Caco-2 (cell line): Measurements from ENCODE around the gene CRADD. TPM values are rescaled to one million over a fixed set of nuclear protein-coding genes. Genes with fewer than 3 reads are reported as not detected.

Experiments
- BruUV-seq: library from RNA; stranded (reverse); fragments of 400-500 nt; replicated peaks from 2 replicates; lab custom pipeline; 2021; lab: Mats Ljungman, UMichigan
- CTCF ChIA-PET: fragments of 300-600 bp; sonication (Branson Sonifier 250); formaldehyde crosslinking; loops from one replicate; lab custom pipeline; 2022; ENCODE audit warnings: antibody characterized with exemption; lab: Charles Lee
- POLR2A ChIA-PET: fragments of 300-600 bp; sonication (Branson Sonifier 250); formaldehyde crosslinking; loops from one replicate; lab custom pipeline; 2022; ENCODE audit warnings: antibody characterized with exemption; lab: Charles Lee
- DNase-seq, 2 experiments: peaks; one replicate each; pipeline versions ENCODE4 v3.0.0 to v3.0.0-alpha.2; 2020 to 2022
- H3K27me3 ChIP-seq: replicated peaks from 2 replicates; pipeline ENCODE4 v1.6.0; 2011; ENCODE audit warnings: low read length; ENCODE audit not compliant: control insufficient read depth, insufficient read depth
- H3K36me3 ChIP-seq: 2 replicates; pipeline ENCODE4 v1.5.1; 2011; ENCODE audit warnings: low read length; ENCODE audit not compliant: control insufficient read depth, insufficient read depth
- H3K4me1 ChIP-seq: fragments of 250-450 bp; sonication (Bioruptor Pico); 2 replicates; pipeline ENCODE4 v1.5.1; 2020; ENCODE audit warnings: mild to moderate bottlenecking
- H3K4me3 ChIP-seq: 2 replicates; pipeline ENCODE4 v1.5.1; 2011; ENCODE audit warnings: low read depth, mild to moderate bottlenecking, control low read depth, low read length
- H3K9me3 ChIP-seq: fragments of 250-450 bp; sonication (Bioruptor Pico); 2 replicates; pipeline ENCODE4 v1.5.1; 2020; ENCODE audit warnings: mild to moderate bottlenecking, moderate library complexity
- H3K27ac Mint-ChIP-seq: one replicate; pipeline ENCODE4 v1.8.0; 2022; ENCODE audit warnings: mixed read lengths; ENCODE audit not compliant: unreplicated experiment
- H3K27me3 Mint-ChIP-seq: one replicate; pipeline ENCODE4 v1.8.0; 2022; ENCODE audit warnings: mixed read lengths; ENCODE audit not compliant: insufficient read depth, unreplicated experiment
- H3K36me3 Mint-ChIP-seq: one replicate; pipeline ENCODE4 v1.8.0; 2022; ENCODE audit warnings: mild to moderate bottlenecking, mixed read lengths; ENCODE audit not compliant: insufficient read depth, unreplicated experiment
- H3K4me1 Mint-ChIP-seq: one replicate; pipeline ENCODE4 v1.8.0; 2022; ENCODE audit warnings: low read depth, mixed read lengths; ENCODE audit not compliant: unreplicated experiment
- H3K4me3 Mint-ChIP-seq: one replicate; pipeline ENCODE4 v1.8.0; 2022; ENCODE audit warnings: mild to moderate bottlenecking, moderate library complexity, mixed read lengths; ENCODE audit not compliant: unreplicated experiment
- H3K9me3 Mint-ChIP-seq: one replicate; pipeline ENCODE4 v1.8.0; 2022; ENCODE audit warnings: mixed read lengths; ENCODE audit not compliant: unreplicated experiment
- intact Hi-C: fragments of 100-400 bp; cut with micrococcal nuclease; formaldehyde crosslinking; loops from one replicate; pipeline ENCODE4 v1.10.0; 2022; ENCODE audit not compliant: unreplicated experiment
- total RNA-seq: library from RNA; stranded (reverse); gene quantifications from 2 replicates; pipeline ENCODE4 v1.2.3, GENCODE V29; 2022
- TF ChIP-seq, protein P1 (sequence below), 2 experiments: fragments of 200-600 bp in 1 of 2; IDR thresholded peaks; 1 replicate in 1 of 2; 2 replicates in 1 of 2; pipeline versions ENCODE4 v1.5.1 to v1.8.0; 2011 to 2022; ENCODE audit warnings: antibody characterized with exemption in 1 of 2, control low read depth in 1 of 2, inconsistent platforms in 1 of 2, low read depth in 1 of 2, low read length in 1 of 2, mild to moderate bottlenecking in 1 of 2, moderate library complexity in 1 of 2; ENCODE audit not compliant: insufficient read depth in 1 of 2, severe bottlenecking in 1 of 2, unreplicated experiment in 1 of 2

Gene CRADD
- total RNA-seq, 1 experiment from 2014 or later, result 29.2 TPM

DNA sequence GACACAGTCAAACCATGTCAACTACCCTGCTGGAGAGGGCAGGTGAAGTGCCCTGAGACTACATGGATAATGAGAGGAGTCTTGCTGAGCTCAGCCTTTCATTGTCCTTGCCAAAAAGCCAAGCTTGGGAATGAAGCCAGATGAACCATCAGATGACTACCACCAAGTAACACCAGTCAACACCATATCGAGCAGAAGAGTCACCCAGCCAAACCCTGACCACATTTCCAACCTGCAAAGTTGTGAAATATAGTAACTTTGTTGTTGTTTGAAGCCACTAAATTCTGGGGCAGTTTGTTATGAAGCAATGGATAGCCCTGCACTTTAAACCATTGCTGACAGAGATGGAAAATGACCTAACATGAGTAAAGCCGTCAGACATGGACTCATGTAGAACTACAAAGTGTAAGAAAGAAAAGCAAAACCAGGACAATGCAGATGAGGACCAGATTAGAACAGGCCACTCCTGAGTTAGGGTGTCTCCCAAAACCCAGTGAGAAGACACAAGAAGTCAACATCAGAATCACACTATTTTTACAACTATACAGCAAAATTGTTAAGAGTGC lies 12.5 kb upstream of the CRADD start:
- Histone ChIP-seq H3K36me3 (no peaks in the 10 kb centered on the region), H3K4me3 (no peak overlapping the region), H3K4me1 (peaks cover 9% of the 10 kb centered on the region; the same call in 1 of the 2 replicates), H3K9me3 (0 out of 2 replicates have a peak, but pooled peaks cover under 1% of the 10 kb centered on the region), H3K27me3 (no peaks in the 10 kb centered on the region)
- H3K36me3 Mint-ChIP-seq, result no peaks in the 10 kb centered on the region
- BruUV-seq, result no TSS peak
- no peaks in the 10 kb centered on the region for H3K27me3 Mint-ChIP-seq
- ChIA-PET POLR2A (no interaction called here), CTCF (no interaction called here)
- no peak for DNase-seq
- no peak overlapping the region for H3K27ac Mint-ChIP-seq
- TF ChIP-seq, protein P1, sequence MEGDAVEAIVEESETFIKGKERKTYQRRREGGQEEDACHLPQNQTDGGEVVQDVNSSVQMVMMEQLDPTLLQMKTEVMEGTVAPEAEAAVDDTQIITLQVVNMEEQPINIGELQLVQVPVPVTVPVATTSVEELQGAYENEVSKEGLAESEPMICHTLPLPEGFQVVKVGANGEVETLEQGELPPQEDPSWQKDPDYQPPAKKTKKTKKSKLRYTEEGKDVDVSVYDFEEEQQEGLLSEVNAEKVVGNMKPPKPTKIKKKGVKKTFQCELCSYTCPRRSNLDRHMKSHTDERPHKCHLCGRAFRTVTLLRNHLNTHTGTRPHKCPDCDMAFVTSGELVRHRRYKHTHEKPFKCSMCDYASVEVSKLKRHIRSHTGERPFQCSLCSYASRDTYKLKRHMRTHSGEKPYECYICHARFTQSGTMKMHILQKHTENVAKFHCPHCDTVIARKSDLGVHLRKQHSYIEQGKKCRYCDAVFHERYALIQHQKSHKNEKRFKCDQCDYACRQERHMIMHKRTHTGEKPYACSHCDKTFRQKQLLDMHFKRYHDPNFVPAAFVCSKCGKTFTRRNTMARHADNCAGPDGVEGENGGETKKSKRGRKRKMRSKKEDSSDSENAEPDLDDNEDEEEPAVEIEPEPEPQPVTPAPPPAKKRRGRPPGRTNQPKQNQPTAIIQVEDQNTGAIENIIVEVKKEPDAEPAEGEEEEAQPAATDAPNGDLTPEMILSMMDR (IDR thresholded peaks at IDR 0.05; ENCODE audit: insufficient read depth in 1 of 2, low read depth in 1 of 2, low read length in 1 of 2, severe bottlenecking in 1 of 2, unreplicated experiment in 1 of 2), result no peak
- H3K9me3 Mint-ChIP-seq, result peaks cover 13% of the 10 kb centered on the region
- intact Hi-C loops, result no loop called here
- no peak overlapping the region for H3K4me3 Mint-ChIP-seq
- no peaks in the 10 kb centered on the region for H3K4me1 Mint-ChIP-seq

DNA sequence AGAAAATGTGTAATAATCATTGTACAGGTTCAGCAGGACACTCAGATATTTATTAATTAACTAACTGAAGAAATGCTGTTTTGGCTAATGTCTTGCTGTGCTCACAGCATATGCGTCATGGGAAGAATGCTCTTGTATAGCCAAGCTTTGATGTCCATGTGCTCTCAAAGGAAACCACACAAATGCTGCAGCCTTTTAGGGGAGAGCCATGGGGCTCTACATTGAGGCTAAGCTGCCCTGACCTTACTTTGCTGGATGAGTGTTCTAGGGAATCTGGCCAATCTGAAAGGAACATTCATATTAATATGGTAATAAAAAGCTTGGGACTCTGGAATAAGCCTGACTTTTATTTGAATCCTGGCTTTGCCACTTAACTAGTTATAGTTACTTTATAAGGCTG lies 9.5 kb upstream of the CRADD start:
- H3K27me3 ChIP-seq, result no peaks in the 10 kb centered on the region
- no peaks in the 10 kb centered on the region for H3K4me1 ChIP-seq
- BruUV-seq, result no TSS peak
- Mint-ChIP-seq H3K4me3 (no peak overlapping the region), H3K27ac (no peak overlapping the region), H3K36me3 (no peaks in the 10 kb centered on the region), H3K27me3 (no peaks in the 10 kb centered on the region), H3K9me3 (peaks cover 13% of the 10 kb centered on the region), H3K4me1 (no peaks in the 10 kb centered on the region)
- H3K9me3 ChIP-seq, result peaks cover 4% of the 10 kb centered on the region; the same call in 1 of the 2 replicates
- no peak for DNase-seq
- no peak overlapping the region for H3K4me3 ChIP-seq
- ChIA-PET CTCF (interaction anchor here (0.6 kb wide), 1 partner anchor 312 kb away, joined by 4 read pairs; no protein-coding TSS in a partner anchor), POLR2A (no interaction called here)
- TF ChIP-seq, protein P1 (IDR thresholded peaks at IDR 0.05; ENCODE audit: insufficient read depth in 1 of 2, low read depth in 1 of 2, low read length in 1 of 2, severe bottlenecking in 1 of 2, unreplicated experiment in 1 of 2), result no peak
- intact Hi-C loops, result no loop called here
- no peaks in the 10 kb centered on the region for H3K36me3 ChIP-seq

DNA sequence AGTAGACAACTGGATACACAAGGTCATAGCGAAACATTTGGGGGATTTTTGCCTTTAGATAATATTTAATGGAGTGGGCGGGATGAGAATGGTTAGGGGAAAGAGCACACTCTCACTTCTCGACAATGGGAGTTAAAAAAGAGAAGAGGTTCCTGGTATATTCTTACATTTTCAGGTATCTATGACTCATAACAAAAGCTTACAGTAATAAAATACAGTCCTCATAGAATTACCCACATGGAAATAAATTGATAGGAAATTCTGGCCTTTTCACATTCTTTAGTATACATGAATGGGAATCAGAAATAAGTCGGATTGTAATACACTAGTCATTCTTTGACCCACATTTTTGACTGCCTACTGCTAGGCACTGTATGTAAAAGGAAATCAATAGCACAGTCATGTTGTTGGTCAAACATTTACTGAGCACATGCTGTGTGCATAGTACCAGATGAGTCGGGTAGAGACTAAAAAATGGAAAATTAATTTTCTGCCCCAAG lies 8.2 kb upstream of the CRADD start:
- no peaks in the 10 kb centered on the region for H3K27me3 Mint-ChIP-seq
- H3K27ac Mint-ChIP-seq, result no peak overlapping the region
- DNase-seq, result no peak
- H3K9me3 Mint-ChIP-seq, result peaks cover 13% of the 10 kb centered on the region
- H3K4me1 Mint-ChIP-seq, result no peaks in the 10 kb centered on the region
- Histone ChIP-seq H3K4me1 (no peaks in the 10 kb centered on the region), H3K36me3 (no peaks in the 10 kb centered on the region), H3K9me3 (peaks cover 4% of the 10 kb centered on the region; the same call in 1 of the 2 replicates), H3K27me3 (no peaks in the 10 kb centered on the region), H3K4me3 (no peak overlapping the region)
- ChIA-PET POLR2A (no interaction called here), CTCF (no interaction called here)
- TF ChIP-seq, protein P1 (IDR thresholded peaks at IDR 0.05; ENCODE audit: insufficient read depth in 1 of 2, low read depth in 1 of 2, low read length in 1 of 2, severe bottlenecking in 1 of 2, unreplicated experiment in 1 of 2), result no peak
- H3K4me3 Mint-ChIP-seq, result no peak overlapping the region
- BruUV-seq, result no TSS peak
- H3K36me3 Mint-ChIP-seq, result no peaks in the 10 kb centered on the region
- intact Hi-C loops, result no loop called here
